ENCODE measurements around the gene TET3.
"Not testable (repeated sequence)": the region's sequence is repeated elsewhere in the genome, so short reads cannot be mapped to it uniquely, and the experiment has no call there.

TET3 gene

DNA sequence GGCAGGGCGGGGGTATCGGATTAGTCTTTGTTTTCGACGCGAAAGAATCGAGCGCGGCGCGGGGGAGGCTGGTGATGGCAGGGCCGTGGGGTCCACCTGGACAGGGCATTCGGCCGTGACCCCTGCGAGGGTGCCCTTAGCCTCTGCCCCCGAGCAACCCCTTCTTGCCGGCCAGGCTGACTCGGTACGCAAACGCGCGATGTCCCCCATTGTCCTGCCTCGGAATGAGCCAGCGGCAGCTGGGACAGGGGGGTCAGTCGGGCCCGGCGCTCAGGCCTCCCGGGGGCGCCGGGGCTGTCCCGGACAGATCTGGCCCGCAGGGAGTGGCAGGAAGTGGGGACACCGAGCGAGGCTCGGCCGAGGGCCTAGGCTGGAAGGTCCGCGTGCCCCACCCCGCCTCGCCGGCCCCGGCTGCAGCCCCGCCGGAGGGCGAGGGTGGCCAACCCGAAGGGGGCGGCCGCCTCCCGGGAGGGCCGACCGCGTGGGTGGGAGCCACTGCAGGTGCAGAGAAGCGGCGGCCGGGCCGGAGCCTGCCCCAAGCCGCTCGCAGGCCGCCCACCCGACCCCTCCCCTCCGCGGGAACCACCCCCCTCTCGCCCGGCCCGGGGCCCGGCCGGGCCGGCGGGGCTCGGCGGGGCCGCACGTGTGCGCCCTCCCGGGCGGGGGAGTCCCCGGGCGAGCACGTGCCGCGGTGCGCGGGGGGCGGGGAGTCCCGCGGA is at the start of gene TET3:
TET3 (plus strand) TSS at position 708 of the 719 bp plus-strand sequence. CDS start 1,494 bp downstream, outside the sequence.
- DNase-seq (peak; percentile 67), ATAC-seq (peak; percentile 9)
- H3K4me1 Mint-ChIP-seq: peaks cover 82% of the 10 kb centered on the region
- H3K4me3 Mint-ChIP-seq: peak within 1 kb of the TSS; percentile 86
- H3K36me3 Mint-ChIP-seq (ENCODE audit: low read depth): peaks cover 21% of the 10 kb centered on the region
- no peaks in the 10 kb centered on the region for H3K27me3 Mint-ChIP-seq
- peak within 1 kb of the TSS; percentile 87 for H3K27ac Mint-ChIP-seq
- no peaks in the 10 kb centered on the region for H3K9me3 Mint-ChIP-seq

DNA sequence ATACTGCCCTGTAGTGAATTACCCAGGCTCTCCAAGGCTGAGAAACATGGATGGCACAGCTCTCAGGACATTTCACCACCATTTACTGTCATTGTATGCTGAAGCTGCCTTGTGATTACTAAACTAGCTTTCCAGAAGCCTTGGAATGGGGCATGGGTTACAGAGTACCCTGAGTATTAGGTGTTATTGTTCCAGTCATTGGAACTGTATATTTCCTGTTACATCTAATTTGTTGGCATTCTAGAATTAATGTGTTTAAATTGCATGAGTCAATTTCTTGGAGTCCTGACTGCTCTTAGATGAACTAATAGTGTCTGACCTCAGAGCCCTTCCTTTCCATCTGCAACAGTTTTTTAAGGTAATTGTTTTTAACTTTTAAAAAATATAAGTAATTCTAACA is 49.1 kb upstream of the TET3 start:
- H3K27me3 Mint-ChIP-seq: no peaks in the 10 kb centered on the region
- no peak overlapping the region for H3K4me3 Mint-ChIP-seq
- no peak overlapping the region for H3K27ac Mint-ChIP-seq
- H3K4me1 Mint-ChIP-seq: peaks cover 84% of the 10 kb centered on the region
- no peaks in the 10 kb centered on the region for H3K9me3 Mint-ChIP-seq
- H3K36me3 Mint-ChIP-seq (ENCODE audit: low read depth): peaks cover 46% of the 10 kb centered on the region
- DNase-seq (no peak), ATAC-seq (no peak)

DNA sequence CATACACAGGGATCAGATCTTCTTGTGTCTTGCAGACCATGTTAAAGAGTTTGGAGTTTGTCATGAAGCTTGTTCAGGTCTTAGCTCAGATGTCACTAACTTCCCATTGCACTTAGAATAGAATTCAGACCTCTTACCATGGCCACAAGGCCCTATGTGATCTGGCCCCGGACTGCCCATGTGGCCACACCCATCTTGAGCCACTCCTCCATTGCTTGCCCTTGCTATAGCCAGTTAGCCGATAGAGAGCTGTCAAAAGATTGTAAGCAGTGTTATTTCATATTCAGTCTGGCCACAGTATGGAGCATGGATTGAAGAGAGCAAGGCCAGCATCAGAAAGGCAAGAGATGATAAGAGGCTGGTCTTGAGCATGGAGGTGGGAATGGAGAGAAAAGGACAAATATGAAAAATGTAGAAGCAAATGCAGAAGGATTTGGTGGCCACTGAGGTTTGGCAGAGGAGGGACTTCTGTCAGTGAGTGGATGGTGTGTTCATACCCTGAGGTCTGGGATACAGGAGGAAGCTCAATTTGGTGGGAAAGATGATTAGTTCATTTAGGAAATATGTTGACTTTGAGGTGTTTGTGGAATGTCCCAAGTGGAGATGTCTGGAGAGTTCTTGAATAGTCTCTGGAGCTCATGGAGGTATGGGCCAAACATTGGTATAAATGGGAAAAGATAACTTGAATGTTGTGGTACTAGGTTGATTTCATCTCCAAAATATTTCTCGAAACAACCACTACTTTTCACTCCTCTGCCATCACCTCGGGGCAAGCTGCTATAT is 47.4 kb upstream of the TET3 start:
- Mint-ChIP-seq H3K36me3 (ENCODE audit: low read depth) (peaks cover 54% of the 10 kb centered on the region), H3K9me3 (no peaks in the 10 kb centered on the region), H3K4me1 (peaks cover 79% of the 10 kb centered on the region), H3K4me3 (no peak overlapping the region), H3K27me3 (no peaks in the 10 kb centered on the region), H3K27ac (no peak overlapping the region)
- DNase-seq (no peak), ATAC-seq (no peak)

DNA sequence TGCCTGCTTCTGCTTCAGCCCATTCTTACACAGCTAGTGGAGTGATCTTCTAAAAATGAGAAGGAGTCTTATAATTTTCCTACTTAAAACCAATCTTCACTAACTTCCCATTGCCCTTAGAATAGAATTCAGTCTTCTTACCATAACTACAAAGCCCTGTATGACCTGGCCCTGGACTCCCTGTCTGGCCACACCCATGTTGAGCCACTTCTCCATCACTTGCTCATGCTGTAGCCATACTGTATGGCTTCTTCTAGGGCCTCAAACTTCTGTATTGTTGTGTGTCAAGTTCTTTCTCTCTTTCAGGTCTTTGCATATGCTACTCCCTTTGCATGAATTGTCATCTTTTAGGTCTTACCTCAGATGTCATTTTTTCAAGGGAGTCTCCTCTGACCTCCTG is 46.8 kb upstream of the TET3 start:
- peaks cover 56% of the 10 kb centered on the region for H3K36me3 Mint-ChIP-seq (ENCODE audit: low read depth)
- DNase-seq (no peak), ATAC-seq (no peak)
- no peaks in the 10 kb centered on the region for H3K27me3 Mint-ChIP-seq
- peaks cover 79% of the 10 kb centered on the region for H3K4me1 Mint-ChIP-seq
- H3K9me3 Mint-ChIP-seq: no peaks in the 10 kb centered on the region
- H3K4me3 Mint-ChIP-seq: no peak overlapping the region
- H3K27ac Mint-ChIP-seq: no peak overlapping the region

DNA sequence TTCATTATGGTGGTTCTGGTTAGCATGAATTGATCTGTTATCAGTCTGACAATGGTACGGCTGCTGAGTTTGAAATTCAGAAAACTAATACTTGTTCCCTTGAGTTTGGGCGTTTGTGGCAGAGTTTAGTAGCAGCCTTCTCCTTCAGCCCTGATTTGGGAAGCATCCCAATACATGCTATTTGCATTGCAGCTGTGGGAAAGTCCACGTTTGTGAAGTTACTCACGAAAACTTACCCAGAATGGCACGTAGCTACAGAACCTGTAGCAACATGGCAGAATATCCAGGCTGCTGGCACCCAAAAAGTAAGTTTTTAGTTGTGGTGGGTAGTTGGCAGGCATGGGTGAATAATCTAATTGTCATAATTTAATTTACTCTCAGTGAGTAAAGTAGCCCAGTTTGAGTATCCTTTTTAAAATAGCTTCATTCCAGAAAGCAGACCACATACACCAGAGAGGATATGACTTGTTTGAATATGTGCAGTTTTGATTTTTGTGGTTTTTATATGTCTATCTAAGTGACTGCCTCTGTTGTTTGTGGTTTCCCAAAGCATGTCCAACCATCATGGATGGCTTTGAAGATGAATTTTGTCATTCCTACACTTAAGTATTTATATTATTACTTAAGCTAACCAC is 45.9 kb upstream of the TET3 start:
- H3K27ac Mint-ChIP-seq: peak overlapping the region; percentile 53
- H3K9me3 Mint-ChIP-seq: no peaks in the 10 kb centered on the region
- peaks cover 54% of the 10 kb centered on the region for H3K36me3 Mint-ChIP-seq (ENCODE audit: low read depth)
- no peaks in the 10 kb centered on the region for H3K27me3 Mint-ChIP-seq
- peak; percentile 87 for ATAC-seq
- peaks cover 77% of the 10 kb centered on the region for H3K4me1 Mint-ChIP-seq
- no peak overlapping the region for H3K4me3 Mint-ChIP-seq
- DNase-seq: no peak

DNA sequence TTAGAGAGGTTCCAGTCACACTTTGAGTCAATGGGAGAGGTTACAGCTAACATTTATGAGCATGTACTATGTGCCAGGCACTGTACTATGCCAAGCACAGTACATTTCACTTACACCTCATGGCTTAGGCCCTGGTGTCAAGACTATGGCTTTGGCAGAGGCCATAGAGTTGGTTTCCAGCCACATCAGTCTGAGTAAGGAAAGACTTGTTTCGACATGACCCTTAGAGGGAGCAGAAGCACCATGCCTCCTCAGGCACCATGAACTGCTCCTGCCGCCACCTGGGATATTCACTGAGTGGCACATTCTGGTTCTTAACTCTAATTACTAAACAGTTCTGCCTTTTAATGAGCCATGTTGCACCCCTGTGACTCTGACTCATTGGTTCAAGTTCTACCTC is 45.3 kb upstream of the TET3 start:
- H3K4me3 Mint-ChIP-seq: no peak overlapping the region

DNA sequence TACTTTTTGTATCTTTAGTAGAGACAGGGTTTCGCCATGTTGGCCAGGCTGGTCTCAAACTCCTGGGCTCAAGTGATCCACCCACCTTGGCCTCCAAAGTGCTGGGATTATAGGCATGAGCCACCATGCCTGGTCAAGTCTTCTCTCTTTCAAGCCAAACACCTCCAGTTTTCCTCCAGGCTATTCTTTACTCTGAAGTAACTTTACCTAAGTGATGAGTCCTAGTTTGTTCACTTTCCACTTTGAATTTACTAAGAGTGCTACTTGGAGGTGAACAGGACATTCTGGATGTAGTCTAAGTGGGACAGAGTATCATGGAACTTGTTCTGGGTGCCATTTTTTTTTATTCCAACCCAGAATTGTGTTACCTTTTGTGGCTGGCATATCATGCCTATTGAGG is 44.6 kb upstream of the TET3 start:
- H3K27me3 Mint-ChIP-seq, H3K9me3 Mint-ChIP-seq, H3K27ac Mint-ChIP-seq, H3K4me3 Mint-ChIP-seq, ATAC-seq, DNase-seq: not testable (repeated sequence)
- peaks cover 84% of the 10 kb centered on the region for H3K4me1 Mint-ChIP-seq
- peaks cover 60% of the 10 kb centered on the region for H3K36me3 Mint-ChIP-seq (ENCODE audit: low read depth)

More for the DNA sequence above, 45.3 kb upstream of the TET3 start:
- H3K27ac Mint-ChIP-seq: peak overlapping the region; percentile 53
- H3K4me1 Mint-ChIP-seq: peaks cover 78% of the 10 kb centered on the region
- ATAC-seq: peak; percentile 64
- peaks cover 53% of the 10 kb centered on the region for H3K36me3 Mint-ChIP-seq (ENCODE audit: low read depth)
- H3K27me3 Mint-ChIP-seq: no peaks in the 10 kb centered on the region
- no peak for DNase-seq
- H3K9me3 Mint-ChIP-seq: no peaks in the 10 kb centered on the region

DNA sequence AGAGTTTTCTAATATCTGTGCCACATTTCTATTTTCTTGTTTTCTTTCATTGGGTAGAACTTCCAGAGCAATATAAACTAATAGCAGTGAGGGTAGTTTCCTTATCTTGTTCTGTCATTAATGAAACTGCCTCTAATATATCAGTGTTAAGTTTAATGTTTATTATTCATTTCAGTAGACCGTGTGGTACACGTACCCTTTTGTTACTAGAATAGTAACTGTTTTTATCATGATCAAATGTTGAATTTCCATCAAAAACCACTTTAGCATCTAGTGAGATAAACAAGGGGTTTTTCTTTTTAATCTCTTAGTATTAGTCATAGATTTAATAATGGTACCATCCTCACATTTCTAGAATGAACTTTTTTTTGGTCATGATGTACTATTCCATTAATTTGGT is 42.0 kb upstream of the TET3 start:
- ATAC-seq: no peak
- no peak for DNase-seq
- Mint-ChIP-seq H3K27ac (peak overlapping the region; percentile 53), H3K36me3 (ENCODE audit: low read depth) (peaks cover 58% of the 10 kb centered on the region), H3K27me3 (no peaks in the 10 kb centered on the region), H3K4me1 (peaks cover 84% of the 10 kb centered on the region), H3K4me3 (no peak overlapping the region), H3K9me3 (no peaks in the 10 kb centered on the region)

DNA sequence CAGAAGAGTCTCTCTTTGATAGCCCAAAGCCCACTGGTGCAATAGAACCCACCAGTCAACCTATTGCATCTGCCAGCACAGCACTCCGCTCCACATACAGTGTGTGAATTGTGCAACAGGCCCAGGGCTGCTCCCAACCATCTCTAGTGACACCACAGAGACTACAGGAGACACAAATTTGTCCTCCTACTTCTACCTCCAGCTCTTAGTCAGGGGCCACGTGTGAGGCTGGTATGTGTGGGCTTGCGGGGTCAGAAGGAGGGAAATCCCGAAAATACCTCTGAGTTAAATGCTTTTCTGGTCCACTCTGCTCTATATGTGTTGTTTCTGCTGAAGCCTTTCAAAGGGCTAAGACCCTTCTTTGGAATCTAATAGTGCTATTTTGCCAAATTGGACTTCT is 40.0 kb upstream of the TET3 start:
- Mint-ChIP-seq H3K27me3 (no peaks in the 10 kb centered on the region), H3K4me1 (peaks cover 81% of the 10 kb centered on the region), H3K36me3 (ENCODE audit: low read depth) (peaks cover 55% of the 10 kb centered on the region), H3K4me3 (peak overlapping the region; percentile 0), H3K27ac (peak overlapping the region; percentile 44), H3K9me3 (no peaks in the 10 kb centered on the region)
- ATAC-seq (peak; percentile 98), DNase-seq (peak; percentile 42)

DNA sequence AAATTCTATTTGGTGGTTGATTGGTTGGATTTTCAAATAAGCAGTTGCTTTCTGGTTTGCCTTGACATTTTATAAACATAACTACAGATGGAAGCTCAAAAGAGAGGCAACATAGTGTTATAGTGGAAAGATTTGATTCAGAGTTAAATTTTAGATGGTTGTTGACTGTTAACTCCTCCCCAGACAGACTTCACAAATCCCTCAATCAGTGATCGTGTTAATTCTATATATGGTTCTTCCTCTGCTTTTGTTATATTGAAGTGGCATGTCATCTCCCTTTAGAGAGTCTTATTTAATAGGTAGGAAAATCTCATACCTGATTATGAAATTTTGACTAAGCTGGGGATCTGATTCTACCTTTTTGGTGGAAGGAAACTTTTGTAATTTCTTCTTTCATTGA is 38.5 kb upstream of the TET3 start:
- DNase-seq (no peak), ATAC-seq (no peak)
- Mint-ChIP-seq H3K36me3 (ENCODE audit: low read depth) (peaks cover 58% of the 10 kb centered on the region), H3K27me3 (no peaks in the 10 kb centered on the region), H3K4me1 (peaks cover 79% of the 10 kb centered on the region), H3K4me3 (no peak overlapping the region), H3K27ac (peak overlapping the region; percentile 5), H3K9me3 (no peaks in the 10 kb centered on the region)

DNA sequence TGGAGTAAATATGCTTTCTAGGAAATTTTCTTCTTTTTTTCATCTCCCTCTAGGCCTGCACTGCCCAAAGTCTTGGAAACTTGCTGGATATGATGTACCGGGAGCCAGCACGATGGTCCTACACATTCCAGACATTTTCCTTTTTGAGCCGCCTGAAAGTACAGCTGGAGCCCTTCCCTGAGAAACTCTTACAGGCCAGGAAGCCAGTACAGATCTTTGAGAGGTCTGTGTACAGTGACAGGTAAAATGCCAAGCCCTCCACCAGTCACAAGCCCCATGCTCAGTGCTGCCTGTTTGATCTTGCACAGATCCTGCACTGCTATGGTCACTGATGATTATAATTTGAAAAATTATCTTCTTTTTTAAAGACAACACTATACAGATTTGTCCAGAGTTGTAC is 38.0 kb upstream of the TET3 start:
- H3K9me3 Mint-ChIP-seq: no peaks in the 10 kb centered on the region
- ATAC-seq: no peak

DNA sequence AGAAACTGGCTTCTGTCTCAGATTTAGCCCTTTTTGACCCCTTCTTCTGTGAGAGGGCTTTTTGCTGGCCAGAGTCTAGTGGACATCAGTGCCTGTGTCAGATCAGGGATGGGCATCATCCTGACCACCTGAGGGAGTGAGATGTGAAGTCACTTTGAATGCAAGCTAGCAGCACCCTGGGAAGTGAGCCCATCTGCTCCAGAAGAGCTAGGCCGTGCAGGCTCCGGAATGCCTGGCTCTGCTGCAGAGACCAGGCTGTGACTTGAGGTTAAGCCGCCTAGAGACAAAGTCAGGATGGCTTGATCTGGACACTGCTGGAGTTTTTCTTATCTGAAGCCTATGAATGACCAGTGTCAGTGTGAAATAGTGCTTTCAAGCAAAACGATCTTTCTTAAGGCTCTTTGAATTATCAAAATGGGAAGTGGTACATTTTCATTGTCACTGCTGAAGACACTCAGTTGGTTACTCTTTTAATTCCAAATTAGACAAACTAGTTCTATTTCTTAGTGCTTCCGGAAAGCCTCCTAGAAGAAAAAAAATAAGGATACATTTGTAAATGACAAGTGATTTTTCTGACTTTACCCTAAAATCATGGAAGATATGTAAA is 37.2 kb upstream of the TET3 start:
- no peak overlapping the region for H3K27ac Mint-ChIP-seq
- ATAC-seq: no peak
- no peaks in the 10 kb centered on the region for H3K27me3 Mint-ChIP-seq
- no peak overlapping the region for H3K4me3 Mint-ChIP-seq
- no peaks in the 10 kb centered on the region for H3K9me3 Mint-ChIP-seq
- DNase-seq: no peak
- peaks cover 83% of the 10 kb centered on the region for H3K4me1 Mint-ChIP-seq
- H3K36me3 Mint-ChIP-seq (ENCODE audit: low read depth): peaks cover 66% of the 10 kb centered on the region

More for the DNA sequence above, 38.0 kb upstream of the TET3 start:
- no peak overlapping the region for H3K4me3 Mint-ChIP-seq
- H3K4me1 Mint-ChIP-seq: peaks cover 80% of the 10 kb centered on the region
- H3K27me3 Mint-ChIP-seq: no peaks in the 10 kb centered on the region
- peaks cover 59% of the 10 kb centered on the region for H3K36me3 Mint-ChIP-seq (ENCODE audit: low read depth)
- no peak for DNase-seq
- peak overlapping the region; percentile 5 for H3K27ac Mint-ChIP-seq

DNA sequence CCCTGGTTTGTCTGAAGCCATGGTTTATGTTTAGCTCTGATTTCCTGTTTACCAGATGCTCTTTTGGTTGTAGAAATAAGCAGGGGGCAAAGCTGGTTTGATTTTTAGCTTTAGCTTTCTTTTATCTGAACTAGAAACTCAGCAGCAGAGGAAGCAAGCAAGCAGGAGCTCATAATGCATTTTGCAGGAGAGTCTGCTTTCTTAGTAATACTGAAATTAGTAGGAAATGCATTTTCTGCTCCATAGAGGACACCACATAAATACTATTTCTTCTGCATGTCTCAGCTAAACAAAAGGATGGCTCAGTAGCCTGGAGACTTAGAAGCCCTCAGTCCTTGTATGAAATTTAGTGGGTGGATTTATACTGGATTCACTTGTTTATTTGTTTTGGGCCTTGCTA is 34.9 kb upstream of the TET3 start:
- H3K27ac Mint-ChIP-seq: no peak overlapping the region
- H3K36me3 Mint-ChIP-seq (ENCODE audit: low read depth): peaks cover 61% of the 10 kb centered on the region
- no peaks in the 10 kb centered on the region for H3K9me3 Mint-ChIP-seq
- DNase-seq (no peak), ATAC-seq (no peak)
- no peak overlapping the region for H3K4me3 Mint-ChIP-seq
- peaks cover 66% of the 10 kb centered on the region for H3K4me1 Mint-ChIP-seq
- no peaks in the 10 kb centered on the region for H3K27me3 Mint-ChIP-seq

Data from activated naive CD8-positive, alpha-beta T cell treated with anti-CD3 and anti-CD28 coated beads, Interleukin-2, amount 50 U/mL, for 24 hours (primary cell).